Measurements from ENCODE around the gene CSHL1.
A peak's percentile ranks its signal among the peaks of the same experiment; 100 is the strongest.
"Not testable (repeated sequence)": the region's sequence is repeated elsewhere in the genome, so short reads cannot be mapped to it uniquely, and the experiment has no call there.

The CSHL1 gene

GRCh38 chr17:63881935-63882601, 29.0 kb downstream of the CSHL1 start, which contains the start of gene GH2:
GH2 (minus strand) TSS chr17:63881944; CDS start chr17:63881801, 143 bp downstream.
- Histone ChIP-seq H3K27ac (ENCODE audit: low read depth, low read length) (no peak within 1 kb of the TSS), H3K9me3 (ENCODE audit: control insufficient read depth, insufficient read depth, low read length) (no peaks in the 10 kb centered on the region), H3K4me2 (ENCODE audit: low read length) (no peak within 1 kb of the TSS), H3K36me3 (ENCODE audit: control insufficient read depth, low read length) (no peaks in the 10 kb centered on the region), H3K9me2 (replicated peaks; ENCODE audit: control insufficient read depth, low read length) (no peaks in the 10 kb centered on the region), H3K4me3 (ENCODE audit: low read length) (no peak within 1 kb of the TSS), H3K4me1 (ENCODE audit: control insufficient read depth, low read length) (peaks cover 16% of the 10 kb centered on the region), H4K20me1 (ENCODE audit: control insufficient read depth, insufficient read depth, low read depth, low read length) (no peaks in the 10 kb centered on the region), H3K27me3 (ENCODE audit: control insufficient read depth, low read length) (no peaks in the 10 kb centered on the region), H3K79me2 (ENCODE audit: control insufficient read depth, low read length) (no peaks in the 10 kb centered on the region), H3F3A (ENCODE audit: control insufficient read depth, insufficient read depth) (no peaks in the 10 kb centered on the region)
- TF ChIP-seq EZH2phosphoT487 (IDR thresholded peaks at IDR 0.05; ENCODE audit: borderline replicate concordance, low read length) (no peak), CTCF (IDR thresholded peaks at IDR 0.05; ENCODE audit: low read depth, low read length, poor library complexity, severe bottlenecking) (peak; percentile 71)

GRCh38 chr17:63881337-63881736, 29.7 kb downstream of the CSHL1 start:
- not testable (repeated sequence) for H3K9me2 ChIP-seq (replicated peaks; ENCODE audit: control insufficient read depth, low read length); H3K79me2 ChIP-seq (ENCODE audit: control insufficient read depth, low read length); H3K27ac ChIP-seq (ENCODE audit: low read depth, low read length); H3K4me2 ChIP-seq (ENCODE audit: low read length); H3K27me3 ChIP-seq (ENCODE audit: control insufficient read depth, low read length); H3K36me3 ChIP-seq (ENCODE audit: control insufficient read depth, low read length); H3F3A ChIP-seq (ENCODE audit: control insufficient read depth, insufficient read depth); H3K4me3 ChIP-seq (ENCODE audit: low read length); H4K20me1 ChIP-seq (ENCODE audit: control insufficient read depth, insufficient read depth, low read depth, low read length); H3K9me3 ChIP-seq (ENCODE audit: control insufficient read depth, insufficient read depth, low read length)
- peaks cover 16% of the 10 kb centered on the region for H3K4me1 ChIP-seq (ENCODE audit: control insufficient read depth, low read length)

GRCh38 chr17:63880706-63881105, 30.4 kb downstream of the CSHL1 start:
- H3F3A ChIP-seq (ENCODE audit: control insufficient read depth, insufficient read depth), result no peaks in the 10 kb centered on the region
- no peak overlapping the region for H3K4me3 ChIP-seq (ENCODE audit: low read length)
- no peaks in the 10 kb centered on the region for H3K9me3 ChIP-seq (ENCODE audit: control insufficient read depth, insufficient read depth, low read length)
- H3K36me3 ChIP-seq (ENCODE audit: control insufficient read depth, low read length), result no peaks in the 10 kb centered on the region
- peaks cover 16% of the 10 kb centered on the region for H3K4me1 ChIP-seq (ENCODE audit: control insufficient read depth, low read length)
- TF ChIP-seq CTCF (IDR thresholded peaks at IDR 0.05; ENCODE audit: low read depth, low read length, poor library complexity, severe bottlenecking), result no peak
- TF ChIP-seq EZH2phosphoT487 (IDR thresholded peaks at IDR 0.05; ENCODE audit: borderline replicate concordance, low read length), result no peak
- no peaks in the 10 kb centered on the region for H3K27me3 ChIP-seq (ENCODE audit: control insufficient read depth, low read length)
- no peaks in the 10 kb centered on the region for H4K20me1 ChIP-seq (ENCODE audit: control insufficient read depth, insufficient read depth, low read depth, low read length)
- no peaks in the 10 kb centered on the region for H3K79me2 ChIP-seq (ENCODE audit: control insufficient read depth, low read length)
- H3K9me2 ChIP-seq (replicated peaks; ENCODE audit: control insufficient read depth, low read length), result no peaks in the 10 kb centered on the region
- no peak overlapping the region for H3K27ac ChIP-seq (ENCODE audit: low read depth, low read length)
- no peak overlapping the region for H3K4me2 ChIP-seq (ENCODE audit: low read length)

- H4K20me1 ChIP-seq (ENCODE audit: control insufficient read depth, insufficient read depth, low read depth, low read length); H3F3A ChIP-seq (ENCODE audit: control insufficient read depth, insufficient read depth); H3K27me3 ChIP-seq (ENCODE audit: control insufficient read depth, low read length); H3K36me3 ChIP-seq (ENCODE audit: control insufficient read depth, low read length); H3K9me3 ChIP-seq (ENCODE audit: control insufficient read depth, insufficient read depth, low read length); H3K79me2 ChIP-seq (ENCODE audit: control insufficient read depth, low read length); H3K9me2 ChIP-seq (replicated peaks; ENCODE audit: control insufficient read depth, low read length): not testable (repeated sequence)
- H3K4me1 ChIP-seq (ENCODE audit: control insufficient read depth, low read length), result peaks cover 16% of the 10 kb centered on the region
- peak overlapping the region; percentile 67 for H3K4me2 ChIP-seq (ENCODE audit: low read length)
- peak overlapping the region; percentile 32 for H3K27ac ChIP-seq (ENCODE audit: low read depth, low read length)
- H3K4me3 ChIP-seq (ENCODE audit: low read length), result peak overlapping the region; percentile 50
These were observed 32.6 kb downstream of the CSHL1 start for GRCh38 chr17:63878413-63878812.

GRCh38 chr17:63874693-63875092, 36.4 kb downstream of the CSHL1 start:
- not testable (repeated sequence) for H4K20me1 ChIP-seq (ENCODE audit: control insufficient read depth, insufficient read depth, low read depth, low read length); H3K27ac ChIP-seq (ENCODE audit: low read depth, low read length); H3F3A ChIP-seq (ENCODE audit: control insufficient read depth, insufficient read depth); H3K4me2 ChIP-seq (ENCODE audit: low read length); H3K36me3 ChIP-seq (ENCODE audit: control insufficient read depth, low read length); H3K9me2 ChIP-seq (replicated peaks; ENCODE audit: control insufficient read depth, low read length); H3K9me3 ChIP-seq (ENCODE audit: control insufficient read depth, insufficient read depth, low read length); H3K79me2 ChIP-seq (ENCODE audit: control insufficient read depth, low read length); H3K4me3 ChIP-seq (ENCODE audit: low read length); H3K27me3 ChIP-seq (ENCODE audit: control insufficient read depth, low read length)
- H3K4me1 ChIP-seq (ENCODE audit: control insufficient read depth, low read length), result peaks cover 23% of the 10 kb centered on the region

GRCh38 chr17:63874061-63874626, 36.9 kb downstream of the CSHL1 start:
- H3K4me2 ChIP-seq (ENCODE audit: low read length); H3K9me3 ChIP-seq (ENCODE audit: control insufficient read depth, insufficient read depth, low read length); H4K20me1 ChIP-seq (ENCODE audit: control insufficient read depth, insufficient read depth, low read depth, low read length); H3K79me2 ChIP-seq (ENCODE audit: control insufficient read depth, low read length); H3K27ac ChIP-seq (ENCODE audit: low read depth, low read length); H3K27me3 ChIP-seq (ENCODE audit: control insufficient read depth, low read length); H3K9me2 ChIP-seq (replicated peaks; ENCODE audit: control insufficient read depth, low read length); H3F3A ChIP-seq (ENCODE audit: control insufficient read depth, insufficient read depth); H3K36me3 ChIP-seq (ENCODE audit: control insufficient read depth, low read length); H3K4me3 ChIP-seq (ENCODE audit: low read length): not testable (repeated sequence)
- H3K4me1 ChIP-seq (ENCODE audit: control insufficient read depth, low read length), result peaks cover 22% of the 10 kb centered on the region

Measured in DOHH2 (cell line).